GM19468 (cell line): ENCODE measurements around the gene DGKQ.
A peak's percentile ranks its signal among the peaks of the same experiment; 100 is the strongest.
"Not testable (repeated sequence)": the region's sequence is repeated elsewhere in the genome, so short reads cannot be mapped to it uniquely, and the experiment has no call there.

Source experiments
- ATAC-seq: cut with Tn5 transposase; IDR thresholded peaks from one replicate; pipeline ENCODE4 v1.9.1; 2021; ENCODE audit warnings: mild to moderate bottlenecking, moderate library complexity, moderate number of reproducible peaks; ENCODE audit not compliant: unreplicated experiment; ENCODE audit errors: extremely low read depth

Gene DGKQ

DNA sequence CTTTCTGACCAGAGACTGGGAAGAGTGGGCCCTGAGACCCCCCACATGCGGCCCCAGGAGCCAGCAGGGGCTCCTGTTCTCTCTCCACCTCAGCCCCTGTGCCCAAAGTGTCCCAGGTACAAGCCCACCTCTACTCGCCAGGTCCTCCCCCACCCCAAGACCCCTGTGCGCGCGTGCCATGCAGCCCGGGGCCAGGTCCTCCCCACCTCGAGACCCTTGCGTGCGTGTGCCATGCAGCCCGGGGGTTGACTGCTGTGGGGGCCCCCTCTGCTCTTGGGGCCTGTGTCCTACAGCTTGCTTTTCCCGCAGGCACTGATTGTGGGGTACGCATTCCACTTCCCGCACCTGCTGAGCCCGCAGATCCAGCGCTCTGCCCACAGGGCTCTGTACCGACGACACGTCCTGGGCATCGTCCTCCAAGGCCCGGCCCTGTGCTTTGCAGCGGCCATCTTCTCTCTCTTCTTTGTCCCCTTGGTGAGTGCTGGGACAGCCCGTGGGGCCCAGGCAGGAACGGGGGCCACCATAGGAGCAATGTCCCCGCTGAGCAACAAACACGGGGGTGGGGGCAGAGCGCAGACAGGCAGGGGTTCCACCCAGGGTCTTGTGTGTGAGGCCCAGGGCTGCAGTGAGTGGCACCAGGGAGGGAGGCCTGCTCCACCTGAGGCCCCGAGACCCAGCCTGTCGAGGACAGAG lies 20.3 kb downstream of the DGKQ start:
- no peak for ATAC-seq

DNA sequence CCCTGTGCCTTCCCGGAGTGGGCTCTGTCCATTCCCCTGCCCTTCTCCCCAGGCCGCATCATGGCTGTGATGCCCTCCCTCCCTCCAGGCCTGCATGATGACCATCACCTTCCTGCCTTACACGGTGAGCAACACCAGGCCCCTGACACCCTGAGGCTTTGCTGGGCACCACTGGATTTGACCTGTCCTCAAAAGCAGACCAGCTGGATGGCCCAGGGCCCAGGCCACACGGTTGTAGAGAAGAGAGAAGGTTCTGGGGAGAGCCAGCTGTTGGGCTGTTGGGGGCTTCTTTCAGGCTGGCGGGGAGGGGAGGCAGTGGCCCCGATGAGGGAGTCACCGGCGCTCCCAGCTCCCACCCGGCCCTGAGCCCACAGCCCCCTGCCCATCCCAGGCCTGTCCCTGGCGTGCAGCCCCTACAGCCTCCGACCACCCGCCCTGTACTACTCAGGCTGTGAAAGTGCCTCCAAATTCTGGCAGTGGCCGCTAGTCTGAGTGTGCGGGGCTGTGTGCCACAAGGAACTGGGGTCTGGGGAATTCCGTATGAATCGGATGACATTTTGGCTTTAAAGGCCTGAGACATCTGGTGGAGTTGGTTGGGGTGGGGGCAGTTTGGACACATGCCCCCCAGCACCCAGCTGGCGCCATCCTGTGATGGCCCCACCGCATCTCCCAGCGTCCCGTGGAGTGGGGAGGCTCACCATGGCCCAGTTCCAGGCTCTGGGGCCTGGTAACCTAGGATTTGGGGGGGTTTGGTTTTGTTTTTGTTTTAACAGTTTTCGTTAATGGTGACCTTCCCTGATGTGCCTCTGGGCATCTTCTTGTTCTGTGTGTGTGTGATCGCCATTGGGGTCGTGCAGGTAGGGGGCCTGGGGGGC lies 21.5 kb downstream of the DGKQ start:
- ATAC-seq = no peak

DNA sequence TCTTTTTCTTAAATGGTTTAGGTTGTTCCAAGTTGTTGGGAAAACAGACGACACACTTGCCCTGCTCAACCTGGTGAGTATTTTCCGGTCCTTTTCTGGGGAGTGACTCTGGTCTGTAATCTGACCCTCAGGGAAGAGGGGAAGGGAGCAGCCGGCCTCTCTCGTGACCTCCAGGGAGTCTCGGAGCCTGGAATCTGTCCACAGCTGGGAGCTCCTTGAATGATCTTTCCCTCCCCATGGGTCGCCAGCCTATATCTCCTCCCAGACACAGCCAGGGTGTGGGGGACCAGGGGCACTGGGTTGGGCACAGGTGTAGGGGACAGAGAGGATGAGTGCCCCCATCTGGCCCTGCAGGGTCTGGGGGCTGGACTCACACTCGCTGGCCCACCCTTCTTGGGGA lies 22.2 kb downstream of the DGKQ start:
- no peak for ATAC-seq

DNA sequence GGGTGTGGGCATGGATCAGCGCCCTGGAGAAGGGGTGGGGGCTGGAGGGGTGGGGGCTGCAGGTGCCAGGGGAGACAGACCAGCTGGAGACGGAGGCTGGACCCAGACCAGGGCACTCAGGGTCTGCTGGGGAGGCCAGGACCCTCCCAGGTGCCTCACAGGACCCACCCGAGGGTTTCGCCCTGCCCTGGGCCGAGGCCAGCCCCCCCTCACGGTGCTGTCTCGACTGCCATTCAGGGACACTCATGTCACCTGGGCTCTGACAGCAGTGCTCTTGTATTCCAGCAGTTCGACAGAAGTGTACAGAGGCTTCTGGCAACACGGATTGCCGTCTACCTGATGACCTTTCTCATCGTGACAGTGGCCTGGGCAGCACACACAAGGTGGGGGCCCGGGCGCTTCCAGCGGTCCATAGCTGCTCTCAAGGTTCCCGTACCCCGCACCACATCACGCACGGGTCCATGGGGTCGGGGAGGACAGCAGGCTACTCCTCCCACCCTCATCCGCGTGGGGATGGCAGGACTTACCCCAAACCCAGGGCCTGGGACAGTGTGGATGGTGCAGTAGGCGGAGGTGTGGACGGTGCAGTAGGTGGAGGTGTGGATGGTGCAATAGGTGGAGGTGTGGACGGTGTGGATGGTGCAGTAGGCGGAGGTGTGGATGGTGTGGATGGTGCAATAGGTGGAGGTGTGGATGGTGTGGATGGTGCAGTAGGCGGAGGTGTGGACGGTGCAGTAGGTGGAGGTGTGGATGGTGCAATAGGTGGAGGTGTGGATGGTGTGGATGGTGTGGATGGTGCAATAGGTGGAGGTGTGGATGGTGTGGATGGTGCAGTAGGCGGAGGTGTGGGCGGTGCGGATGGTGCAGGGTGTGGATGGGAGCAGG lies 23.0 kb downstream of the DGKQ start:
- no peak for ATAC-seq

DNA sequence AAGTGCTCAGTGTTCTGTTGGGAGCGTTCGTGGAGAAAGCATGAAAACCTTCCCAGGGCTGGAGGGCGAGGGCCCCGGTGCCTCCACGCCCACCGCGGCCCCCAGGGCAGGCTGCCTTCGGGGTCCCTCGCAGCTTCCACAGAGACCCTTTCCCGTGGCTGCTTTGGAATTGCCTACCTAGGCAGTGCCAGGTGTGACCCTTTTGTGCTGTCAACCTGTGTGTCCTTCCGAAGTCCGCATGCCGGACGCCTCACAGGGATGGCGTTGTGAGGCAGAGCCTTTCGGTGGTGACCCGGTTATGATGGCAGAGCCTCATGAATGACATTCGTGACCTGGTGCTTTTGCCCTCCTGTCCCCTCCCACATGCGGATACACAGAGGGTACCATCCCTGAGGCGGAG lies 23.7 kb downstream of the DGKQ start:
- no peak for ATAC-seq

DNA sequence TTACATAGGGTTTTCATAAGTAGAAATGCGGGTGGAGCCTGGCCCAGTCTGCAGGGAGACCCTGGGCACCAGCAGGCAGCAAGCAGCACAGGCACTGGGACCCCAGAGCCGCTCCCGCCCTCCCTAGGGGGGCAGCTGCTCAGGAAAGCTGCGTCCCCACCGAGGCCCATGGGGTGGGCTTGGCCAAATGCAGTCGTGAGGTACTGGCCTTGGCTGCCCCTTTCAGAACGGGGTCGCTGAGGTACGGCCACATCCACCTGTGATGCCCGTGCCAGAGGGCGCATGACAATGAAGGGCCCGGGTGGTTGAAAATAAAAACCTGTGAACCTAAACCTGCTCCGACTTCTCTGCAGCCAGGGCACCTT lies 24.5 kb downstream of the DGKQ start:
- no peak for ATAC-seq

DNA sequence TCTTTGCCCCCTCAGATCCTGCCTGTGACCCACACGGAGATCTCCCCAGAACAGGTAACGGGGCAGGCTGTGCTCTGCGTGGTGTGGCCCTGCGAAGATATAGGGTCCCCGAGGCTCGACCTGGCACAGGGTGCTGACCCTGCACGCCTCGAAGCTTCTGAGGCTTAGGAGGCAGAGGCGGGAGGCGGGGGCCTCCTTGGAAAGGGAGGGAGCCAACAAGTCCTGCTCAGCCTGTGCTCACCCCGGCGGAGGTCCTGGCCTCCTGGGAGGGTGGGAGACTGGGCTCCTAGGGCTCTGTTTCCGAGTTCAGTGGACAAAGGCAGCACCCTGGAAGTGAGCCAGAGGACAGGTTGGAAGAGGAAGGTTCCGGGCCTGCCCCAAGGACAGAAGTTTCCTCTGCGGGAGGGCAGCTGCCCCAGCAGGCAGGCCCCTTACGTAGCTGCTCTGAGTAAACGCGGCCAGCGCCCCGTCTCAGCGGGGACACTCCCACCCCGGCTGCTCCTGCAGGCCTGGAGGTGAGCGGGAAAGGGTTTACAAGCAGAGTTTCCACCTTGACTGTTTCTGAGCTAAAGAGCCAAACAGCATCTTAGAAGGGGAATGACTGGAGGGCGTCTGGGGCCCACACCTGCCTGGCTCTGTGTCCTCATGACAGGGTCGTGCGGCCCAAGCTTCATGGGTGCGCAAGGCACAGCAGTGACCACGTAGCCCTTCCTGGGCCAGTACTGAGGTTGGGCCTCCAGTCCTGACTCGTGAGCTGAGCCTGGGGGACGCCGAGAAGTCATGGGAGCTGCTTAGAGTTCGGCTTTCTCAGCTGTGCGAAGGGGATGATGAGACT lies 25.1 kb downstream of the DGKQ start:
- ATAC-seq = no peak

DNA sequence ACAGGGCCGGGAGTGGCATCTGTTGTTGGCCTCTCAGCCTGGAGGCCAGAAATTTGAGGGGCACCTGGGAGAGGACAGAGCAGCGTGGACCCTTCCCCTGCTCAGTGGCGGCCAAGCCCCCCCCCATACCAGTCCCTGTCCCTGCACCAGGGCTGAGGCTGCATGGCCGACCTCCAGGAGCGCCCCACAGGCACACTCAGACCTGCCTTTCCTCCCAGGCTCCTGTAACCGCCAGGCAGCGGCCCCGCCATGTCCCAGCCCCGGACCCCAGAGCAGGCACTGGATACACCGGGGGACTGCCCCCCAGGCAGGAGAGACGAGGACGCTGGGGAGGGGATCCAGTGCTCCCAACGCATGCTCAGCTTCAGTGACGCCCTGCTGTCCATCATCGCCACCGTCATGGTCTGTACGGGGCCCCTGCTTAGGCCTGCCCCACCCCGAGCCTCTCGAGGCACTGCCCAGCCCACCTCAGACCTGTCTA lies 25.8 kb downstream of the DGKQ start:
- ATAC-seq = no peak

DNA sequence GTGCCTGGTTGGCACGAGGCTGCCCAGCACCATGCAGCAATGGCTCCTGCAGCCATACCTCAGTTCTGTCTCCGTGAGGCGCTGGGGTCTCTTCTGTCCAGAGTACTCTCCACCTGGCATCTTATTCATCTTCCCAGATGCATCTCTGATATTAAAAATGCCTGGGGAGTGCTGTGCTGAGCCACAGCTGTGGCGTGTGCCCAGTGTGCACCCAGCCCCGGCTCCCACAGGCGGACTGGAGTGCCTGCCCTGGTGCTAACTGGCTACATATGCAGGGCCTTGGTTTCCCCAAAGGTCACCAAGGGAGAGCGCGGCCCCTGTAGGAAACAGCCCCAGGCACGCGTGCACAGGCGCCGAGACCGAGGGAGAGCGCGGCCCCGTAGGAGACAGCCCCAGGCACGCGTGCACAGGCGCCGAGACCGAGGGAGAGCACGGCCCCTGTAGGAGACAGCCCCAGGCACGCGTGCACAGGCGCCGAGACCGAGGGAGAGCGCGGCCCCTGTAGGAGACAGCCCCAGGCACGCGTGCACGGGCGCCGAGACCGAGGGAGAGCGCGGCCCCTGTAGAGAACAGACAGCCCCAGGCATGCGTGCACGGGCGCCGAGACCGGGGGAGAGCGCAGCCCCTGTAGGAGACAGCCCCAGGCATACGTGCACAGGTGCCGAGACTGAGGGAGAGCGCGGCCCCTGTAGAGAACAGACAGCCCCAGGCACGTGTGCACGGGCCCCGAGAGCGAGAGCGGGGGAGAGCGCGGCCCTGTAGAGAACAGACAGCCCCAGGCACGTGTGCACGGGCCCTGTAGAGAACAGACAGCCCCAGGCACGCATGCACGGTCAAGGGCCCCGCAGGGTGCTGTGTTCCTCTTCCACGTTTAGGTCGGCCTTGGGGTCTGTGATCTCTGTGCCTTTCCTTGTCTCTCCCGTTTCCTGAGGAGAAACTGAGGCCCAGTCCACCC lies 26.6 kb downstream of the DGKQ start:
- ATAC-seq = no peak

DNA sequence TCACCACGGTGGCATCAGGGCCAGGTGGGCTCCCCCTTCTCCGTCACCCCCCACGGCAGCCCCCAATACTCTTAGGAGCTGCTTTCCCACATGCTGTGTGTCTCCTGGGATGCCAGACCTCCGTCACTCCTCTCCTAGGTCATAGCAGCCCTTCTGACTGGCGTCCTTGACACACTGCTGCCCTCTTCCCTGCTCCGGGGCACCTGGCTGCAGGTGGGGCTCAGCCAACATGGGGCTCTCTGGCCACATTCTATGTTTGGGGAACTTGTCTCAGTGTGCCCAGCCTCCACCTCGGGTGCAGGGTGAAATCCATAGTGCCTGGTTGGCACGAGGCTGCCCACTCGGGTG lies 27.3 kb downstream of the DGKQ start:
- no peak for ATAC-seq

DNA sequence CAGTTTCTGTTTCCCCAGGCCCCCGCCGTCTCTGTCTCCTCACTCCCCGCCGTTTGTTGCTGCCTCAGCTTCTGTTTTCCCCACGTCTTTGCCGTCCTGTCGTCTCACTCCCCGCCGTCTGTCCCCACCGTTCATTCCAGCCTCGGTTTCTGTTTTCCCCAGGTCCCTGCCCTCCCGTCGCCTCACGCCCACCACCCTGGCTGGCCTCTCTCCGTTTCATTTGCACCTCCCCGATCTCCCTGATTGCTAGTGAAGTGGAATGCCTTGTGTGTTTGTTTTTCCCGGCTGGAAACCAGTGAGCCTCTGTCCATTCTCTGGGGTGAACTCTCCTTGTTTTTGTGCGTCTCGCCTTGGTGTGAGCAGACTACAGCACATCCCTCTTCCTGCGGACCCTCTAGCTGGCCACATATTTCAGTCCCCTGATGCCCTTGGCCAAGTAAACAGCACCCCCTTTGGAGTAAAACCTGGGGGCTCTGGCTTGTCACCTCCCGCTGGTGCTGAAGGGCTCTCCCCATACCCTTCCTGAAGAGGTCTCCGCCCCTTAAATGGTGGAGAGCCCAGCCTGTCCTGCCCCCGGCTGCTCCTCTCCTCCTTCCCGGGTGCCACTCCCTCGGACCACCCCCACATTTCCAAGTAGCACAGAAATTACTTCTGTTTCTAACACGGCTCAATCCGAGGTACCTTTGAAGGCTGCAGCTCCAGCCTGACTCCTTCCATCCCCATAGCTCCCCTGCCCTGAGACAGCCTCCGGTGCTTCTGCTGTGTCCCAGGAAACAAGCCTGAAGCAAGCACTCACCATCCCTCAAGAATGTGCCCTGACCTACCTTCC lies 27.9 kb downstream of the DGKQ start:
- ATAC-seq = no peak

DNA sequence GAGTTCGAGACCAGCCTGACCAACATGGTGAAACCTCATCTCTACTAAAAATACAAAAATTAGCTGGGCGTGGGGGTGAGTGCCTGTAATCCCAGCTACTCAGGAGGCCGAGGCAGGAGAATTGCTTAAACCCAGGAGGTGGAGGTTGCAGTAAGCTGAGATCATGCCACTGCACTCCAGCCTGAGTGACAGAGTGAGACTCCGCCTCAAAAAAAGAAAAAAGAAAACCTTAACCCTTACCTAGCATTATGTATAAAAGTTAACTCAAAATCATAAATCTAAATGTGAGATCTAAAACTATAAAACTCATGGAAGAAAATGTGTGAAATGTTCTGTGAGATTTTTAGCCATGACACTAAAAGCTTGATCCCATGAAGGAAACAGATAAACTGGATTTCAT lies 33.9 kb downstream of the DGKQ start:
- ATAC-seq = not testable (repeated sequence)

DNA sequence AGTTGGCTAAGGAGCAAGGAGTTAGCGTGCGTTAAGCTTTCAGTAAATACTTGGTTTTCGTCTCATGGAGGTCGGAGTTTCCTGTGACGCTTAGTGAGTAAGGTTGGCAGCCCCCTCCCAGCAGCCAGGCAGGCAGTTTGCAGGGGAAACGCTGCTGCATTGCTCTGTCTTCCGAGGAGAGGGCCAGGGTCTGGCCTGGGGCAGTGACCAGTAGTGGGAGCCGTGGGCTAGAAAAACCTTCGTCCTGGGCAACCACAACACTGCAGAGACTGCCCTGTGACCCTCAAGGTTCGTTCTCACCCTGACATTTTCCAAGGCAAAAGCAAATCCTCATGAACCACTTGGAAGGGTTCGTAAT lies 40.7 kb downstream of the DGKQ start:
- no peak for ATAC-seq

DNA sequence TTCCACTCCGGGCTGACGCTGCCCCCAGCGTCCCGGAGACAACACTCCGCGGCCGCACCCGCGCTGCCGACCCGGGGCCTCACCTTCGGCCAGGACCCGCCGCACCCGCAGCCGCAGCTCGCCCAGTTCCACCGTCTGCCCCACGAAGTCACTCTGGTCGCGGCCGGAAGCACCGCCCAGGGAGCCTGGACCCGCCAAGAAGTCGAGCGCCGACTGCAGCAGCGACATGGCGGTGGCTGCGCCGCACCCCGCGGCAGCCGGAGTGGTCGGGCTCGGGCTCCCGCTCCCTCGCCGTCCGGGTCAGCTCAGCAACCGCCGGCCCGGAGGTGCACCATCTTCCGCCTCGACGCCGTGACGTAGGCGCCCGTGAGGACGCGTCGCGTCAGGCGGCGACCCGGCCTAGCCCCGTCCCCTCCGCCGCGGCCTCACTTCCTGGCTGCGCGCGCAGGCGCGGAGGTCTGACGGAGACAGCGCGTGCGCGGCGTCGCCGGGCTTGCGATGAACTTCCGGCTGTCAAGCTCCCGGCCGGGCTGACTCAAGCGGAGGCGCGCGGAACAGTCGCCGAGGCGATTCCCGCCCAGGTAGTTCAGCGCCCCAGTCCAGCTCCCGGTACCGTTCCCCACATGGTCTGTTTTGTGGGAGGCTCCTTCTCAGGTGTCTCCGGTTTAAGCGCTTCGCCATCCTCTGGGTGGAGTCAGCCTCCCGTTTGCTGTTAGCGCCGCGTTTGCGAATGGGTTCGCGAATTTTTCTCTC lies 41.2 kb downstream of the DGKQ start, which contains the start of the genes GAK and TMEM175:
Gene GAK (minus strand): TSS at position 357 of the 753 bp plus-strand sequence. CDS start 129 bp downstream, at position 228.
Gene TMEM175 (plus strand): TSS at position 501 of the 753 bp plus-strand sequence. CDS start 15,280 bp downstream, outside the sequence.
- ATAC-seq = peak; percentile 83

DNA sequence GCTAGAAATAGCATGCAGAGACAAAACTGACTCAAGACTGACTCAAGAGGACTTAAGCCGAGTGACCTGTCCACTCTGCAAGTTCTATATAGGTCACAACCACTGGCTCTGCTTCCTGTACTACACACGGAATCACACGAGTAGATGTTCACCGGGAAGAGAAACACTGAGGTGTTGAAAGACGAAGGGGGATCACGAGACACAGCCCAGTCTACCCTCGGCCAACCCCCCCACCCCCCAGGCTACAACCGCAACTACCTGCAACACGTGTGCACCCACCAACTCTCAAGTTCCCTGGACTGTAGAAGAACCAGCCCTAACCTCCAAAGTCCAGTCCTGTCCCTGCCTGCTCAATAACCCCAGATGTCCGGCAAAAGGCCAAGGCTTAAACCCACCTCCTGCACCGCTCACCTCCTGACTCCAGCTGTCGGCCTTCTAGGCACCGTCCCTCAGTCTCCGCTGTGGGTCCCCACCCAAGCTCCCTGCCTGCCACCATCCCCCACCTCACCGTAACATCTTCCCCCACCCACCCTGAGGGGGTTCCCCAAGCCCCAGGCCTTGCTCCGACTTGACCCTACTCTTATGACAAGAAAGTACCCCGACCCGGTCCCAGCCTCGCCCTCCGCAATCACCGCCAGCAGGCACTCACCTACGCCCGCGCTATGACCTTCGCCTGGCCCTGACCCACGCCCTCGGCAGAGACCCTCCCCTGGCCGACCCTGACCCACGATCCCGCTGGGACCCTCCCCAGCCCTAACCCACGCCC lies 42.0 kb downstream of the DGKQ start:
- no peak for ATAC-seq

DNA sequence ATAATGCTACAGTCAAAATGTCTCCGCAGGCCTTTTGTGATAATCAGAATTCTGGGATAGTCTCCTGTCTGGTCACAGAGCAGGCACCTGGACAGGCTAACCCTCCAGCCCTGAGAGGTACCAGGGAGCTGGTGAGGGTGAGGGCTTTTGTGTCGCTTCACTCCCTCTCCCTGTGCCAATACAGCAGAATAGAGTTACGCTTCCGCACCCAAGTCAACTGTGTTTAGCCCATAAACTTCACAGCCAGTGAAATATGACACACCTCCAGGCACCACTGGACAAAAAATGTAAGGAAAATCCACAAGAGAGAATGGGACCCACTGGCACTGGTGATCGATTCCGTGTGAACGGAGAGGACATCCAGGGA lies 42.6 kb downstream of the DGKQ start:
- ATAC-seq = no peak
